SK-N-SH treated with all-trans-retinoic acid at 6 μM for 48 hours (cell line): ENCODE measurements around the gene TMEM14A.

Experiments used
- ARNTL ChIP-seq: fragments of 450-650 bp; formaldehyde crosslinking; IDR thresholded peaks from 2 replicates; pipeline ENCODE4 v1.5.0; 2020; ENCODE audit warnings: low read depth, mild to moderate bottlenecking, moderate library complexity, borderline replicate concordance
- ZC3H10 ChIP-seq: fragments of 250-450 bp; sonication (Bioruptor Pico); IDR thresholded peaks from 2 replicates; pipeline ENCODE4 v1.5.1; 2021; ENCODE audit warnings: mild to moderate bottlenecking, moderate library complexity
- TF ChIP-seq, protein P1 (sequence below): fragments of 250-450 bp; sonication (Bioruptor Pico); IDR thresholded peaks from 2 replicates; pipeline ENCODE4 v1.5.1; 2021; ENCODE audit warnings: mild to moderate bottlenecking, moderate library complexity

DNA sequence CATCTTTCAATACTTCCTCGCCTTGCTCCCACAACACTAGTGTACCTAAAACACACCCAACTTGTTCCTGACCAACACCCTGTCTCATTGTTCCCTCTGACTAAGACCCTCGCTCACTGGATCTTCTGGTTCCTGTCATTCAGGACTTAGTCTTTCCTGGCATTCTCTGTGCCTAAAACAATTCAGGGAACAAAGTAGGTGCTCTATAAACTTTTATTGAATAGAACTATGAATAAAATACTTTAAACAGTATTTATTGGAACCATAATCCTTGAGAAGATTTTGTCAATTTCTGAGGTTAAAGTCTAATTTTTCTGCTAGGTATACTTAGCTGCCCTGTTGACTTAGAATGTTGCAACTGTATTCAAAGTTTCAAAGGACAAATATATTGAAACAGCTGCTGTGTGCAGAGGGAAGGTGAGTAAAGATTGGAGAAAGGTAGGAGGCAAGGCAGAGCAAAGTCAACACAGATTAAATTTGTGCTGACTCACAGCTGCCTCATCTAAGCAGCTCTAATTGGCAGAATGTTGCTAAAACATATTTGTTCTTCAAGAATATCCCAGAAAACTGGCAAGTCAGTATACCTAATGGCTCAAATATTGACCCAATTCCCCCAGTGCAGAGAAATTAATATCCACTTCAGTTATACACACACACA lies 54.8 kb downstream of the TMEM14A start:
- TF ChIP-seq ARNTL (CRISPR knock-in tag) (no peak), ZC3H10 (no peak)
- TF ChIP-seq, protein P1, sequence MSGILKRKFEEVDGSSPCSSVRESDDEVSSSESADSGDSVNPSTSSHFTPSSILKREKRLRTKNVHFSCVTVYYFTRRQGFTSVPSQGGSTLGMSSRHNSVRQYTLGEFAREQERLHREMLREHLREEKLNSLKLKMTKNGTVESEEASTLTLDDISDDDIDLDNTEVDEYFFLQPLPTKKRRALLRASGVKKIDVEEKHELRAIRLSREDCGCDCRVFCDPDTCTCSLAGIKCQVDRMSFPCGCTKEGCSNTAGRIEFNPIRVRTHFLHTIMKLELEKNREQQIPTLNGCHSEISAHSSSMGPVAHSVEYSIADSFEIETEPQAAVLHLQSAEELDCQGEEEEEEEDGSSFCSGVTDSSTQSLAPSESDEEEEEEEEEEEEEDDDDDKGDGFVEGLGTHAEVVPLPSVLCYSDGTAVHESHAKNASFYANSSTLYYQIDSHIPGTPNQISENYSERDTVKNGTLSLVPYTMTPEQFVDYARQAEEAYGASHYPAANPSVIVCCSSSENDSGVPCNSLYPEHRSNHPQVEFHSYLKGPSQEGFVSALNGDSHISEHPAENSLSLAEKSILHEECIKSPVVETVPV (CRISPR knock-in tag) = no peak
